ENCODE results near the gene FAM229A. TPM values are rescaled to one million over a fixed set of nuclear protein-coding genes. Genes with fewer than 3 reads are reported as not detected.
A peak's percentile ranks its signal among the peaks of the same experiment; 100 is the strongest.

The FAM229A gene
- total RNA-seq, 1 donor from 2014 or later = 11.7 TPM

DNA sequence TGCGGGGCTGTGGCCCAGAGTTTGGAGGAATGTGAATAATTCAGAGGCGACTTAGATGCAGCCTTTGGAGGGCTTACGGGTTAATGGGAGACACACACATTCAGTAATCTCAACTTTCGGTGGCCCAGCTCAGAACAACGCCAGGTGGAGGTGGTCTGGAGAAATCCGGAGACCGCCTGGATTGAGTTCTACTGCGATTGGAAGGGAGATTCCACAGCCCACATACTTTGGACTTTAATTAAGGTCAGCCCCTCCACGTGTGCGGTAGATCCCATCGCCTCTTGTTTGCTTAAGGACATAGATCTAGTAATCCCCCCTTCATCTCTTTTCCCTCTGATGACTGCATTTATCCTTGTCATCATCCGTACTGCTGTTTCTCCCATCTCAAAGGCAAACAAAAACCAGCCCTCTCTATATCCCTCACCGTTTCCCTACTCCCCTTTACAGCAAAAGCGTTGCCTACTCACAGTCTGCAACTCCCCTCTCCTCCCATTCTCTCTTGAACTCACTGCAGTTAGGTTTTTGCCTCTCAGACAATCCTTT, 32.7 kb upstream of the FAM229A start:
- intact Hi-C loops (cut with micrococcal nuclease) = loop anchor here (1.0 to 2.0 kb wide), 9 partner anchors 44 to 323 kb away; partner anchors contain the start of genes EIF3I, HDAC1, KPNA6 and MARCKSL1
- H3K4me1 Mint-ChIP-seq = peaks cover 27% of the 10 kb centered on the region
- CTCF ChIA-PET = interaction anchor here (1.0 to 1.7 kb wide), 11 partner anchors 17 to 284 kb away, joined by 3 to 9 read pairs (median 4); partner anchors contain the start of gene MARCKSL1
- POLR2A ChIA-PET = interaction anchor here (0.6 to 3.4 kb wide), 25 partner anchors 10 to 750 kb away, joined by 3 to 64 read pairs (median 5); partner anchors contain the start of genes EIF3I, HDAC1, IQCC and KPNA6
- DNase-seq (no peak), ATAC-seq (ENCODE audit: low read depth) (no peak)
- H3K4me3 Mint-ChIP-seq = peak overlapping the region; percentile 100
- peak overlapping the region; percentile 98 for H3K27ac Mint-ChIP-seq
- TF ChIP-seq, protein P1, sequence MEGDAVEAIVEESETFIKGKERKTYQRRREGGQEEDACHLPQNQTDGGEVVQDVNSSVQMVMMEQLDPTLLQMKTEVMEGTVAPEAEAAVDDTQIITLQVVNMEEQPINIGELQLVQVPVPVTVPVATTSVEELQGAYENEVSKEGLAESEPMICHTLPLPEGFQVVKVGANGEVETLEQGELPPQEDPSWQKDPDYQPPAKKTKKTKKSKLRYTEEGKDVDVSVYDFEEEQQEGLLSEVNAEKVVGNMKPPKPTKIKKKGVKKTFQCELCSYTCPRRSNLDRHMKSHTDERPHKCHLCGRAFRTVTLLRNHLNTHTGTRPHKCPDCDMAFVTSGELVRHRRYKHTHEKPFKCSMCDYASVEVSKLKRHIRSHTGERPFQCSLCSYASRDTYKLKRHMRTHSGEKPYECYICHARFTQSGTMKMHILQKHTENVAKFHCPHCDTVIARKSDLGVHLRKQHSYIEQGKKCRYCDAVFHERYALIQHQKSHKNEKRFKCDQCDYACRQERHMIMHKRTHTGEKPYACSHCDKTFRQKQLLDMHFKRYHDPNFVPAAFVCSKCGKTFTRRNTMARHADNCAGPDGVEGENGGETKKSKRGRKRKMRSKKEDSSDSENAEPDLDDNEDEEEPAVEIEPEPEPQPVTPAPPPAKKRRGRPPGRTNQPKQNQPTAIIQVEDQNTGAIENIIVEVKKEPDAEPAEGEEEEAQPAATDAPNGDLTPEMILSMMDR (IDR thresholded peaks at IDR 0.05) = no peak
- H3K36me3 Mint-ChIP-seq (ENCODE audit: low read depth) = peaks cover 13% of the 10 kb centered on the region
- H3K9me3 Mint-ChIP-seq = no peaks in the 10 kb centered on the region
- no peaks in the 10 kb centered on the region for H3K27me3 Mint-ChIP-seq

DNA sequence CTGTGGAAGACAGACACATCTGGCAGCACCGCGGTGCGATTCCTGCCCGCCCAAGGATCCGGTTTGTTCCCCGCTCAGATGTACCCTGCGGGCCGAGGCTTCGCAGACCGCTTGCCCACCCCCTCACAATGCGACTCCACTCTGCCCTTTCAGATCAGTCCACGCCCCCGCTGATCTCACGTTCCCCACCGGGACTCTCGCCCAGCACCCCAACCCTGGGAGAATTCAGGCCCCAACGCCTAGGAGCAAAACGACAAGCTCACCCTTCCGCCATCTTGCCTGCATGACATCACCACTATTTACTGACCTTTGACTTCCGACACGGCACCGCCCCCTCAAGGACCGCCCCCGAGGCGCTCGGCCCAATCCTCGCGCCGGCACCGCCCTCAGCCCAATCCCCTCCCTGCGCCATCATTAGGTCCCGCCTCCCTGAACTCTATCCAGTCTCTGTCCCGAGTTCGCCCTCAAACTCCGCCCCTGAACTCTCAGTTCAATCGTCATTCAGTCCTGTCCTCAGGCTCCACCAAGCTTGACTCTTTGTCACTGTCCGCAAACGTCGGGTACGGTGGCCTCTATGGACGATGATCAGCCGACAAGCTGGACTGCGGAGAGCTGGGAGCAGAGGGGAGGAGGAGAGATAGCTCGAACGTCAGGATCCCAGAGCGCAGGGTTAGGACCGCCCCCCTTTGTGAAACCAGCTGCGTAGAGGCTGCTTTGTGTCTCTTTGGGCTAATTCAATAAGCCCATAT, 32.0 kb upstream of the FAM229A start, which contains the start of gene BSDC1:
Gene BSDC1, minus strand, starts transcription at position 301 of the 749 bp plus-strand sequence. Its CDS starts 27 bp downstream, at position 274.
- ATAC-seq (ENCODE audit: low read depth) (peak; percentile 99), DNase-seq (peak; percentile 97)
- intact Hi-C loops (cut with micrococcal nuclease) = loop anchor here (1.0 to 2.0 kb wide), 9 partner anchors 43 to 322 kb away; partner anchors contain the start of genes EIF3I, HDAC1, KPNA6 and MARCKSL1
- Mint-ChIP-seq H3K9me3 (no peaks in the 10 kb centered on the region), H3K36me3 (ENCODE audit: low read depth) (peaks cover 13% of the 10 kb centered on the region), H3K27me3 (no peaks in the 10 kb centered on the region), H3K4me3 (peak within 1 kb of the TSS; percentile 100), H3K27ac (peak within 1 kb of the TSS; percentile 98), H3K4me1 (peaks cover 27% of the 10 kb centered on the region)
- TF ChIP-seq, protein P1 (IDR thresholded peaks at IDR 0.05) = no peak
- ChIA-PET CTCF (interaction anchor here (0.7 to 1.7 kb wide), 12 partner anchors 17 to 284 kb away, joined by 3 to 9 read pairs (median 4); partner anchors contain the start of gene MARCKSL1), POLR2A (interaction anchor here (0.6 to 3.4 kb wide), 25 partner anchors 11 to 749 kb away, joined by 3 to 64 read pairs (median 5); partner anchors contain the start of genes EIF3I, HDAC1, IQCC and KPNA6)

DNA sequence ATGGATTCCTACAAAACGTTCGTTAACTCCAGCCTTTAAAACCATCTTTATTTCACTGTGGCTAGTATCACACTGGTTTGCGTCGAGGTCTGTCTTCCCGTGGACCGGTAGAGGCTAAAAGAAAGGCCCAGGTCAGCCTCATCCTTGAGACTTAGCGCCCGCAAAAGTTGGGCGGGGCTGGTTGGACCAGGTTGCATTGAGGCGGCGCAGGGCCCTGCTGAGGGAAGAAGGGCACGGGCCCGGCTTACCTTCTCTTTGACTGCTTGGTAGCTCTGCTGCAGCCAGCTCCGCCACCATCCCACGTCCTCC, 31.5 kb upstream of the FAM229A start:
- intact Hi-C loops (cut with micrococcal nuclease) = loop anchor here (1.0 to 2.0 kb wide), 9 partner anchors 42 to 321 kb away; partner anchors contain the start of genes EIF3I, HDAC1, KPNA6 and MARCKSL1

DNA sequence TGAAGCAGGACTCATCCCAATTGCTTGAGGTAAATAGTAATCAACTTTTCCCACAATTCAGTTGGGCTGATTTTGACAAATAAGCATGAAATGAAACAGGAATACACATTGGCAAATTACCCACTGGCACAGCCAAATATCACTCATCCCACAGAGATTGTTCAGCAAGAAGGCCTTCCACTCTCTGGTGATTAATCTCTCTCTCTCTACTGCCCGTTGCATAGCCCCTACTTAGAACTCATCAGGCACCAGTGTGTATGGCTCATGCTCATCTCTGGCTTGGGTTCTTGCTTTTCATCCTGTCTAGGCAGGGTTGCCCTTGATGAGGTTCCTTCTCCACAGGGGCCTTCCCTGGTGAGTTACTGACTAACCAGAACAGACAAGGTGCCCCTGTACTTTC, 30.9 kb upstream of the FAM229A start:
- H3K9me3 Mint-ChIP-seq = no peaks in the 10 kb centered on the region
- ATAC-seq (ENCODE audit: low read depth) = no peak
- no peak overlapping the region for H3K27ac Mint-ChIP-seq
- no peaks in the 10 kb centered on the region for H3K27me3 Mint-ChIP-seq
- ChIA-PET POLR2A (interaction anchor here (1.9 to 3.4 kb wide), 2 partner anchors 57 to 143 kb away, joined by 8 to 64 read pairs; partner anchors contain the start of genes LCK and MARCKSL1), CTCF (interaction anchor here (1.5 to 1.6 kb wide), 2 partner anchors 33 to 57 kb away, joined by 5 to 9 read pairs; partner anchors contain the start of gene MARCKSL1)
- H3K36me3 Mint-ChIP-seq (ENCODE audit: low read depth) = peaks cover 13% of the 10 kb centered on the region
- TF ChIP-seq, protein P1 (IDR thresholded peaks at IDR 0.05) = no peak
- H3K4me1 Mint-ChIP-seq = peaks cover 27% of the 10 kb centered on the region
- intact Hi-C loops (cut with micrococcal nuclease) = no loop called here
- H3K4me3 Mint-ChIP-seq = peak overlapping the region; percentile 100
- DNase-seq = no peak

More for the DNA sequence above, 31.5 kb upstream of the FAM229A start:
- ATAC-seq (ENCODE audit: low read depth) (peak; percentile 6), DNase-seq (no peak)
- H3K36me3 Mint-ChIP-seq (ENCODE audit: low read depth) = peaks cover 13% of the 10 kb centered on the region
- H3K4me1 Mint-ChIP-seq = peaks cover 27% of the 10 kb centered on the region
- POLR2A ChIA-PET = interaction anchor here (1.0 to 3.4 kb wide), 17 partner anchors 14 to 610 kb away, joined by 3 to 64 read pairs (median 5); partner anchors contain the start of genes EIF3I, HDAC1, IQCC and LCK
- H3K9me3 Mint-ChIP-seq = no peaks in the 10 kb centered on the region
- TF ChIP-seq, protein P1 (IDR thresholded peaks at IDR 0.05) = no peak
- H3K4me3 Mint-ChIP-seq = peak overlapping the region; percentile 100
- CTCF ChIA-PET = interaction anchor here (0.7 to 1.7 kb wide), 6 partner anchors 34 to 283 kb away, joined by 3 to 9 read pairs (median 4); partner anchors contain the start of gene MARCKSL1
- peak overlapping the region; percentile 98 for H3K27ac Mint-ChIP-seq
- no peaks in the 10 kb centered on the region for H3K27me3 Mint-ChIP-seq

Data from activated B cell treated with CpG ODN at 0.5 μM for 24 hours (primary cell).